ENCODE data around the gene CAD. TPM values are rescaled to one million over a fixed set of nuclear protein-coding genes. Genes with fewer than 3 reads are reported as not detected.
"Not testable (repeated sequence)": the region's sequence is repeated elsewhere in the genome, so short reads cannot be mapped to it uniquely, and the experiment has no call there.

CAD gene
- total RNA-seq, 1 experiment from 2014 or later = 130 TPM

DNA sequence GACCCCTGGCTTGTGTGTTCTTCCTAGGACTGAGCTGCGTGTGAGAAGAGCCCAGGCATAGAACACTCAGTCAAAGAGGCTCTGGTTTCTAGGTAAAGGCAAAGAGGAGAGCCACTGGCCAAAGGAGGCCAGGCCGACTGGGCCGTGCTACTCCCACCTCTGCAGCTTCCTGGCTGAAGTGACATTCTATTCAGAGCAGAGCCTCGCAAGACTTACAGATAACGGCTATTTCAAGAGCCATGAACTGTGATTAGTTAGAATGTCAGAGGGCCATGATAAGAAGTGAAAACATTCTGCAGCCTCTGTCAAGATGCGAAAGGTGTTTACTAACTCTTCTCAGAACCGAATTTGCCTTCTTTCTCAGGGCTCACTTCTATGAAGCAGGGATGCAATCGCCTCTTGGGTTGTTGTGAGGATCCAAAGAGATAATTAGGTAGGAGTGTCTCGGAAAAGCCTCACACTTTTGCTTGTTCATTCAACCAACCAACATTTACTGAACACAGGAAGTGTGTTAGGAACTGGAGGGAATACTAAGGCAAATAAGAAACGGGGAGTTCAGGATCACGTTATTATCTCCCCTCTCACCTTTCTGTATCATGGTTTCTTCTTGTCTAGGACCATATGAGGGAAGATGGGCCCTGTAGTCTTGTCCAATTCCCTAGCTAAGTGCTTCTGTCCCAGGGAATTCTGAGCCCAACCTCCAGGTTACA is 54.6 kb downstream of the CAD start:
- WGBS (ENCODE audit: extremely low coverage, insufficient read length, low lambda C conversion rate) = no CpG with 5 or more reads among the region's 11 CpGs
- Mint-ChIP-seq H3K9me3 (peaks cover 0 to 2% of the 10 kb centered on the region in 2 experiments; a peak in 2 of 5 replicates), H3K27ac (peak overlapping the region in 1 of 3 experiments; percentile 5; a peak in 1 of 7 replicates), H3K27me3 (ENCODE audit: low read depth) (peaks cover 28% of the 10 kb centered on the region), H3K4me3 (no peak overlapping the region), H3K4me1 (peaks cover 8 to 14% of the 10 kb centered on the region in 2 experiments), H3K36me3 (ENCODE audit: insufficient read depth in 1 of 3, low read depth in 3 of 3) (no peaks in the 10 kb centered on the region; a peak in 1 of 7 replicates)
- H3K14ac ChIP-seq (ENCODE audit: insufficient read depth, low read length) = no peak overlapping the region
- H4K8ac ChIP-seq (replicated peaks; ENCODE audit: insufficient read length, low read depth, low read length) = no peak overlapping the region
- H2BK15ac ChIP-seq (ENCODE audit: low read depth, low read length) = no peak overlapping the region
- no peak overlapping the region for H3K18ac ChIP-seq (ENCODE audit: insufficient read length, low read depth, low read length)
- H3K56ac ChIP-seq (ENCODE audit: insufficient read length, low read depth, low read length) = no peak overlapping the region
- no peak overlapping the region for H2BK120ac ChIP-seq (ENCODE audit: low read depth, low read length, poor library complexity, severe bottlenecking)
- no peaks in the 10 kb centered on the region for H4K20me1 ChIP-seq (ENCODE audit: control insufficient read depth, insufficient read depth, insufficient read length)
- peaks cover 3% of the 10 kb centered on the region; the same call in 1 of the 2 replicates for H3K27me3 ChIP-seq (ENCODE audit: insufficient read depth, low read length)
- H2AFZ ChIP-seq (ENCODE audit: low read length) = no peak overlapping the region
- H2BK12ac ChIP-seq (ENCODE audit: insufficient read length, low read depth, low read length) = no peak overlapping the region
- no peak overlapping the region for H3K23ac ChIP-seq (ENCODE audit: insufficient read length, low read depth, low read length)
- H3K4me1 ChIP-seq (ENCODE audit: insufficient read depth, low read length) = no peaks in the 10 kb centered on the region
- no peaks in the 10 kb centered on the region for H3K79me1 ChIP-seq (ENCODE audit: insufficient read depth, low read depth, low read length, poor library complexity, severe bottlenecking)
- DNase-seq = no peak
- no peak overlapping the region for H2AK5ac ChIP-seq (ENCODE audit: insufficient read length, low read length)
- no peak overlapping the region for H4K91ac ChIP-seq (ENCODE audit: insufficient read length, low read depth, low read length)
- TF ChIP-seq, protein P1, sequence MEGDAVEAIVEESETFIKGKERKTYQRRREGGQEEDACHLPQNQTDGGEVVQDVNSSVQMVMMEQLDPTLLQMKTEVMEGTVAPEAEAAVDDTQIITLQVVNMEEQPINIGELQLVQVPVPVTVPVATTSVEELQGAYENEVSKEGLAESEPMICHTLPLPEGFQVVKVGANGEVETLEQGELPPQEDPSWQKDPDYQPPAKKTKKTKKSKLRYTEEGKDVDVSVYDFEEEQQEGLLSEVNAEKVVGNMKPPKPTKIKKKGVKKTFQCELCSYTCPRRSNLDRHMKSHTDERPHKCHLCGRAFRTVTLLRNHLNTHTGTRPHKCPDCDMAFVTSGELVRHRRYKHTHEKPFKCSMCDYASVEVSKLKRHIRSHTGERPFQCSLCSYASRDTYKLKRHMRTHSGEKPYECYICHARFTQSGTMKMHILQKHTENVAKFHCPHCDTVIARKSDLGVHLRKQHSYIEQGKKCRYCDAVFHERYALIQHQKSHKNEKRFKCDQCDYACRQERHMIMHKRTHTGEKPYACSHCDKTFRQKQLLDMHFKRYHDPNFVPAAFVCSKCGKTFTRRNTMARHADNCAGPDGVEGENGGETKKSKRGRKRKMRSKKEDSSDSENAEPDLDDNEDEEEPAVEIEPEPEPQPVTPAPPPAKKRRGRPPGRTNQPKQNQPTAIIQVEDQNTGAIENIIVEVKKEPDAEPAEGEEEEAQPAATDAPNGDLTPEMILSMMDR (conservative IDR thresholded peaks at IDR 0.05) = no peak
- no peak overlapping the region for H3K27ac ChIP-seq (ENCODE audit: insufficient read length, low read depth, low read length)
- H3K9ac ChIP-seq (ENCODE audit: extremely low read depth, insufficient read length, low read length) = no peak overlapping the region
- no peaks in the 10 kb centered on the region for H3K79me2 ChIP-seq (ENCODE audit: insufficient read depth, low read length)
- no peaks in the 10 kb centered on the region for H3K9me3 ChIP-seq (ENCODE audit: control insufficient read depth, low read depth, low read length)
- no peak overlapping the region for H3K4ac ChIP-seq (ENCODE audit: low read depth, low read length)
- no peak overlapping the region for H3T11ph ChIP-seq (ENCODE audit: low read length)
- no peak overlapping the region for H4K5ac ChIP-seq (ENCODE audit: insufficient read length, low read depth, low read length)
- no peaks in the 10 kb centered on the region for H3K23me2 ChIP-seq (ENCODE audit: insufficient read length, low read depth, low read length, poor library complexity, severe bottlenecking)
- H3K4me2 ChIP-seq (ENCODE audit: insufficient read depth, insufficient read length, low read length) = no peak overlapping the region
- no peak overlapping the region for H2BK20ac ChIP-seq (ENCODE audit: low read depth, low read length, poor library complexity, severe bottlenecking)
- no peak overlapping the region for H2BK5ac ChIP-seq (ENCODE audit: insufficient read length, low read length)

DNA sequence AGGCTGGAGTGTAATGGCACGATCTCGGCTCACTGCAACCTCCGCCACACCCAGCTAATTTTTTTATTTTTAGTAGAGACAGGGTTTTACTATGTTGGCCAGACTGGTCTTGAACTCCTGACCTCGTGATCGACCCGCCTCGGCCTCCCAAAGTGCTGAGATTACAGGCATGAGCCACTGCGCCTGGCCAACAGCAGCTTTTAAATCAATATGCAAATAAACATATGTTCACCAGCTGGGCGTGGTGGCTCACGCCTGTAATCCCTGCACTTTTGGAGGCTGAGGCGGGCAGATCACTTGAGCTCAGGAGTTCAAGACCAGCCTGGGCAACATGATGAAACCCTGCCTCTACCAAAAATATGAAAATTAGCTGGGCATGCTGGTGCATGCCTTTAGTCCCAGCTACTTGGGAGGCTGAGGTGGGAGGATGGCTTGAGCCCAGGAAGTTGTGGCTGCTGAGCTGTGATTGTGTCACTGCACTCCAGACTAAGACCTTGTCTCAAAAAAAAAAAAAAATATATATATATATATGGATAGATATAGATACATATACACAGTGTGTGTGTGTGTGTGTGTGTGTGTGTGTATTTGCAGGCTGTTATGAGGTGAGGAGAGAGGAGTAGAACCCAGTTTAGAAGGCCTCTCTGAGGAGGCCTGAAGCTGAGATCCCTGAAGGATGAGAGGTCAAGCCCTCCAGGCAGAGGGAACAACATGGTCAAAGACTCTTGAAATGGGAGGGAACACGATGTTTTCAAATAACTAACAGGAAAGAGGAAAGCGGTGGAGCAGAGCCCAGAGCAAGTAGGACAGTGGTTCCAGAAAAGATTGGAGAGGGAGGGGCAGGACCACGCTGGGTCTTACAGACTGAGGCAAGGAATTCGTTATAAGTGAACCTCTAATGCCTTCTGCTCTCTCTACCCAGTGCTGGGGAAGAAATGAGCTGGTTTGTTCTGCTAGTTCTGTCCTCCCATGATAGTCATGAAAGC is 55.7 kb downstream of the CAD start:
- H2AK5ac ChIP-seq (ENCODE audit: insufficient read length, low read length); H3K56ac ChIP-seq (ENCODE audit: insufficient read length, low read depth, low read length); H2BK5ac ChIP-seq (ENCODE audit: insufficient read length, low read length); H2AFZ ChIP-seq (ENCODE audit: low read length); H3K4me3 Mint-ChIP-seq; H3K4ac ChIP-seq (ENCODE audit: low read depth, low read length); H3K27ac ChIP-seq (ENCODE audit: insufficient read length, low read depth, low read length); H3K79me2 ChIP-seq (ENCODE audit: insufficient read depth, low read length); H4K5ac ChIP-seq (ENCODE audit: insufficient read length, low read depth, low read length); H2BK20ac ChIP-seq (ENCODE audit: low read depth, low read length, poor library complexity, severe bottlenecking); H3K23me2 ChIP-seq (ENCODE audit: insufficient read length, low read depth, low read length, poor library complexity, severe bottlenecking); H3K79me1 ChIP-seq (ENCODE audit: insufficient read depth, low read depth, low read length, poor library complexity, severe bottlenecking); H3T11ph ChIP-seq (ENCODE audit: low read length); H2BK12ac ChIP-seq (ENCODE audit: insufficient read length, low read depth, low read length); H4K20me1 ChIP-seq (ENCODE audit: control insufficient read depth, insufficient read depth, insufficient read length); H3K27me3 ChIP-seq (ENCODE audit: insufficient read depth, low read length); H3K4me1 ChIP-seq (ENCODE audit: insufficient read depth, low read length); H3K27ac Mint-ChIP-seq; H3K9me3 Mint-ChIP-seq; H4K8ac ChIP-seq (replicated peaks; ENCODE audit: insufficient read length, low read depth, low read length); H3K9me3 ChIP-seq (ENCODE audit: control insufficient read depth, low read depth, low read length); H4K91ac ChIP-seq (ENCODE audit: insufficient read length, low read depth, low read length); H3K18ac ChIP-seq (ENCODE audit: insufficient read length, low read depth, low read length); H2BK120ac ChIP-seq (ENCODE audit: low read depth, low read length, poor library complexity, severe bottlenecking); H3K4me2 ChIP-seq (ENCODE audit: insufficient read depth, insufficient read length, low read length); DNase-seq; H2BK15ac ChIP-seq (ENCODE audit: low read depth, low read length); H3K36me3 Mint-ChIP-seq (ENCODE audit: insufficient read depth in 1 of 3, low read depth in 3 of 3); H3K9ac ChIP-seq (ENCODE audit: extremely low read depth, insufficient read length, low read length); H3K14ac ChIP-seq (ENCODE audit: insufficient read depth, low read length); H3K23ac ChIP-seq (ENCODE audit: insufficient read length, low read depth, low read length): not testable (repeated sequence)
- peaks cover 11 to 19% of the 10 kb centered on the region in 2 experiments for H3K4me1 Mint-ChIP-seq
- H3K27me3 Mint-ChIP-seq (ENCODE audit: low read depth) = peaks cover 36% of the 10 kb centered on the region
- WGBS (ENCODE audit: extremely low coverage, insufficient read length, low lambda C conversion rate) = no CpG with 5 or more reads among the region's 15 CpGs

Measured in H9 (cell line).